Nephron progenitor cell (in vitro differentiated cells): ENCODE data around the gene CSKMT.
A peak's percentile ranks its signal among the peaks of the same experiment; 100 is the strongest.

Experiments used
- DNase-seq: peaks from one replicate; pipeline ENCODE4 v3.0.0; 2021
- H3K27ac Mint-ChIP-seq: 2 replicates; pipeline ENCODE4 v1.8.0; 2021; ENCODE audit warnings: mild to moderate bottlenecking, moderate library complexity, mixed read lengths
- H3K27me3 Mint-ChIP-seq: 2 replicates; pipeline ENCODE4 v1.8.0; 2021; ENCODE audit warnings: mild to moderate bottlenecking, low read depth, mixed read lengths; ENCODE audit not compliant: poor library complexity
- H3K36me3 Mint-ChIP-seq: 2 replicates; pipeline ENCODE4 v1.8.0; 2021; ENCODE audit warnings: low read depth, mixed read lengths
- H3K4me1 Mint-ChIP-seq: 2 replicates; pipeline ENCODE4 v1.8.0; 2021; ENCODE audit warnings: mixed read lengths
- H3K4me3 Mint-ChIP-seq: 2 replicates; pipeline ENCODE4 v1.8.0; 2021; ENCODE audit warnings: mild to moderate bottlenecking, moderate library complexity, mixed read lengths
- H3K9me3 Mint-ChIP-seq: 2 replicates; pipeline ENCODE4 v1.8.0; 2021; ENCODE audit warnings: mild to moderate bottlenecking, moderate library complexity, mixed read lengths
- TF ChIP-seq, protein P1 (sequence below): fragments of 200-600 bp; sonication (generic); IDR thresholded peaks from 2 replicates; pipeline ENCODE4 v1.5.0; 2021; ENCODE audit warnings: antibody characterized with exemption

CSKMT gene

GRCh38 chr11:62622476-62623089 lies 42.5 kb upstream of the CSKMT start:
- H3K9me3 Mint-ChIP-seq = no peaks in the 10 kb centered on the region
- peak overlapping the region; percentile 91 for H3K27ac Mint-ChIP-seq
- TF ChIP-seq, protein P1, sequence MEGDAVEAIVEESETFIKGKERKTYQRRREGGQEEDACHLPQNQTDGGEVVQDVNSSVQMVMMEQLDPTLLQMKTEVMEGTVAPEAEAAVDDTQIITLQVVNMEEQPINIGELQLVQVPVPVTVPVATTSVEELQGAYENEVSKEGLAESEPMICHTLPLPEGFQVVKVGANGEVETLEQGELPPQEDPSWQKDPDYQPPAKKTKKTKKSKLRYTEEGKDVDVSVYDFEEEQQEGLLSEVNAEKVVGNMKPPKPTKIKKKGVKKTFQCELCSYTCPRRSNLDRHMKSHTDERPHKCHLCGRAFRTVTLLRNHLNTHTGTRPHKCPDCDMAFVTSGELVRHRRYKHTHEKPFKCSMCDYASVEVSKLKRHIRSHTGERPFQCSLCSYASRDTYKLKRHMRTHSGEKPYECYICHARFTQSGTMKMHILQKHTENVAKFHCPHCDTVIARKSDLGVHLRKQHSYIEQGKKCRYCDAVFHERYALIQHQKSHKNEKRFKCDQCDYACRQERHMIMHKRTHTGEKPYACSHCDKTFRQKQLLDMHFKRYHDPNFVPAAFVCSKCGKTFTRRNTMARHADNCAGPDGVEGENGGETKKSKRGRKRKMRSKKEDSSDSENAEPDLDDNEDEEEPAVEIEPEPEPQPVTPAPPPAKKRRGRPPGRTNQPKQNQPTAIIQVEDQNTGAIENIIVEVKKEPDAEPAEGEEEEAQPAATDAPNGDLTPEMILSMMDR = no peak
- H3K4me3 Mint-ChIP-seq = peak overlapping the region; percentile 68
- H3K36me3 Mint-ChIP-seq = peaks cover 32% of the 10 kb centered on the region
- peaks cover 27% of the 10 kb centered on the region for H3K4me1 Mint-ChIP-seq
- no peak for DNase-seq
- peaks cover 6% of the 10 kb centered on the region for H3K27me3 Mint-ChIP-seq

- no peaks in the 10 kb centered on the region for H3K4me1 Mint-ChIP-seq
- H3K27me3 Mint-ChIP-seq = peaks cover 7% of the 10 kb centered on the region
- DNase-seq = no peak
- H3K4me3 Mint-ChIP-seq = no peak overlapping the region
- TF ChIP-seq, protein P1 = no peak
- no peaks in the 10 kb centered on the region for H3K9me3 Mint-ChIP-seq
- no peak overlapping the region for H3K27ac Mint-ChIP-seq
- peaks cover 72% of the 10 kb centered on the region for H3K36me3 Mint-ChIP-seq
These were observed 37.4 kb upstream of the CSKMT start for GRCh38 chr11:62627713-62628112.

DNA sequence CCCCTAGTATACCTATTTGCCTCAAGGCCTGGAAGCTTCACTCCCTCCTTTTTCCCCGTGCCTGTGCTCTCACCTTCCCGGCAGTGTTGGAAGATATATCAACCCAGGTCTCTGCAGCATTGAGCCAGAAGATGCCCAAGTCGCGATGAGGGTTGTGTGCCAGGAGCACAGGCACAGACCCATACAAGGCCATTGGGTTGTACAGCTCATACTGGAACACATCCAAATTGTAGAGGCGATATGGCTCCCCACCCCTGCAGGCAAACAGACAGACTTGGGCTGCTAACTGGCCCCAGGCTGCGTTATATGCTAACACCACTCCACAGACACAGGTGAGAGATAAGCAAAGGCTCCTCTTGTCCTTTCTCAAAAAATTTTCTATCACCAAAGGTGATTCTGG lies 32.6 kb upstream of the CSKMT start:
- Mint-ChIP-seq H3K4me3 (no peak overlapping the region), H3K4me1 (no peaks in the 10 kb centered on the region), H3K9me3 (no peaks in the 10 kb centered on the region), H3K36me3 (peaks cover 81% of the 10 kb centered on the region), H3K27ac (peak overlapping the region; percentile 55), H3K27me3 (peaks cover 4% of the 10 kb centered on the region)
- TF ChIP-seq, protein P1 = no peak
- no peak for DNase-seq

DNA sequence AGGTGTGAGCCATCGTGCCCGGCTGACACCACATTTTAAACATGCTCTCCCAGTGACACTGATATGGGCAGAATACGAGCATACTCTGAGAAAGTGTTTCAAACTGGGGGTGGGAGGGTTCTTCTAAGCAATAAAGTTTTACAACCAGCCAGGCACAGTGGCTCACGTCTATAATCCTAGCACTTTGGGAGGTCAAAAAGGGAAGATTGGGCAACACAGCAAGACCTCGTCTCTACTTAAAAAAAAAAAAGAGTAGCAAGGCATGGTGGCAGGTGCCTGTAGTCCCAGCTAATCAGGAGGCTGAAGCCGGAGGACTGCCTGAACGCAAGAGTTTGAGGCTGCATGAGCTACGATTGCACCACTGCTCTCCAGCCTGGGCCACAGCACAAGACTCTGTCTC lies 20.9 kb upstream of the CSKMT start:
- Mint-ChIP-seq H3K4me1 (peaks cover 35% of the 10 kb centered on the region), H3K4me3 (peak overlapping the region; percentile 68), H3K27me3 (peaks cover 6% of the 10 kb centered on the region), H3K36me3 (peaks cover 32% of the 10 kb centered on the region), H3K9me3 (no peaks in the 10 kb centered on the region), H3K27ac (peak overlapping the region; percentile 39)
- no peak for DNase-seq
- TF ChIP-seq, protein P1 = no peak

DNA sequence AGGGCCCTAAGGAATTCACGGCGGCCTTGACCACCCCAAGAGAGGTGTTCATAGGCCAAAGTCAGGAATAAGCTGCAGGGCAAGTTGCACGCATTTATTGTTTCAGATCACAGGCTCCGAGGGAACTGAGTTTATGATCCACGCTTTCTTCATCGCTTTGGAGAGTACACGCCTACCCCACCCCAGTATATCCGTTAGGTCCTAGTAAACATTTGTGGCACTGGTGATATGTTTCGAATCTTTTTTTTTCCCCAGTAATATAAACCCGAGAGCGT lies 19.5 kb upstream of the CSKMT start:
- no peak for DNase-seq
- Mint-ChIP-seq H3K9me3 (no peaks in the 10 kb centered on the region), H3K27ac (peak overlapping the region; percentile 99), H3K4me1 (peaks cover 29% of the 10 kb centered on the region), H3K27me3 (peaks cover 6% of the 10 kb centered on the region), H3K36me3 (peaks cover 29% of the 10 kb centered on the region), H3K4me3 (peak overlapping the region; percentile 99)
- TF ChIP-seq, protein P1 = no peak
